Tibial nerve (tissue), 4 donors: ENCODE measurements around the gene PRRT1. TPM values are rescaled to one million over a fixed set of nuclear protein-coding genes. Genes with fewer than 3 reads are reported as not detected.

Experiments
- DNase-seq, 2 donors: peaks; one replicate each; pipeline ENCODE4 v3.0.0-alpha.2; 2019; ENCODE audit warnings: low spot score in 2 of 2
- H3K27ac ChIP-seq, 4 donors: fragments of 200-600 bp; sonication (generic) in 3 of 4; one replicate each; pipeline ENCODE4 v1.5.1; 2017 to 2019; ENCODE audit warnings: mild to moderate bottlenecking in 1 of 4
- H3K27me3 ChIP-seq, 2 donors: fragments of 200-600 bp; sonication (generic) in 1 of 2; one replicate each; pipeline versions ENCODE4 v1.5.1 to v1.6.0; 2017 to 2019
- H3K36me3 ChIP-seq, 3 donors: fragments of 200-600 bp; sonication (generic); one replicate each; pipeline ENCODE4 v1.5.1; 2018 to 2019
- H3K4me1 ChIP-seq, 4 donors: fragments of 200-600 bp; sonication (generic) in 3 of 4; one replicate each; pipeline ENCODE4 v1.5.1; 2017 to 2019
- H3K4me3 ChIP-seq, 4 donors: fragments of 200-600 bp; sonication (generic) in 3 of 4; one replicate each; pipeline ENCODE4 v1.5.1; 2017 to 2019; ENCODE audit warnings: mild to moderate bottlenecking in 1 of 4, moderate library complexity in 1 of 4
- H3K9me3 ChIP-seq, 4 donors: fragments of 200-600 bp; sonication (generic) in 3 of 4; one replicate each; pipeline ENCODE4 v1.5.1; 2017 to 2019
- EP300 ChIP-seq, 2 donors: sonication (generic); formaldehyde crosslinking; IDR thresholded peaks; one replicate each; pipeline ENCODE4 v1.6.1; 2017; ENCODE audit warnings: antibody characterized with exemption in 2 of 2, mild to moderate bottlenecking in 1 of 2
- POLR2A ChIP-seq, 2 donors: fragments of 450-650 bp; IDR thresholded peaks; one replicate each; pipeline ENCODE4 v1.6.1; 2017; ENCODE audit warnings: antibody characterized with exemption in 2 of 2, mild to moderate bottlenecking in 2 of 2, moderate library complexity in 2 of 2
- WGBS, 2 donors: methylation state at CpG; one replicate each; pipeline ENCODE4 v1.1.5; 2018; 5-methylcytosine and 5-hydroxymethylcytosine counted together
- total RNA-seq, 4 donors: library from RNA; depleted of rRNA; stranded (reverse); fragments of >200 nt; gene quantifications; one replicate each; pipeline ENCODE4 v1.1.0, GENCODE V29; 2016
- TF ChIP-seq, protein P1 (sequence below), 5 experiments: fragments of 200-600 bp in 3 of 5; fragments of 450-650 bp in 2 of 5; sonication (generic) in 3 of 5; IDR thresholded peaks; one replicate each; pipeline ENCODE4 v1.5.1; 2016 to 2019; ENCODE audit warnings: antibody characterized with exemption in 5 of 5, mild to moderate bottlenecking in 3 of 5, moderate library complexity in 2 of 5

The PRRT1 gene
- total RNA-seq, 4 donors from 2014 or later, result 0.21 to 2.7 (median 1.7) TPM

DNA sequence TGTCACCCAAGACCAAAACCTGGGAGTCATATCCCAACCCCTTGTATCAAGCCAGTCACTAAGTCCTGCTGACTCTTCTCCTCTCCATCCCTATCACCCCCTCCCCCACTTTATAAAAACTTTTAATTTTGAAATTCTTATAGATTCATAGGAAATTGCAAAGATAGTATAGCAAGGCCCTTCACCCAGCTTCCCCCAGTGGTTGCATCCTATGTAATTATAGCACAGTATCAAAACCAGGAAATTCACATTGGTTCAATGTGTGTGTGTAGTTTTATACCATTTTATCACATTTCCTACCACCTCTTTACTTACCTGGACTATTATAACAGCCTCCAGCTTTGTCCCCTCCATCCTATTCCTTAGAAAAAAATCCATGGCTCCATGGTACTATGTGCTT lies 6.3 kb upstream of the PRRT1 start:
- TF ChIP-seq, protein P1, sequence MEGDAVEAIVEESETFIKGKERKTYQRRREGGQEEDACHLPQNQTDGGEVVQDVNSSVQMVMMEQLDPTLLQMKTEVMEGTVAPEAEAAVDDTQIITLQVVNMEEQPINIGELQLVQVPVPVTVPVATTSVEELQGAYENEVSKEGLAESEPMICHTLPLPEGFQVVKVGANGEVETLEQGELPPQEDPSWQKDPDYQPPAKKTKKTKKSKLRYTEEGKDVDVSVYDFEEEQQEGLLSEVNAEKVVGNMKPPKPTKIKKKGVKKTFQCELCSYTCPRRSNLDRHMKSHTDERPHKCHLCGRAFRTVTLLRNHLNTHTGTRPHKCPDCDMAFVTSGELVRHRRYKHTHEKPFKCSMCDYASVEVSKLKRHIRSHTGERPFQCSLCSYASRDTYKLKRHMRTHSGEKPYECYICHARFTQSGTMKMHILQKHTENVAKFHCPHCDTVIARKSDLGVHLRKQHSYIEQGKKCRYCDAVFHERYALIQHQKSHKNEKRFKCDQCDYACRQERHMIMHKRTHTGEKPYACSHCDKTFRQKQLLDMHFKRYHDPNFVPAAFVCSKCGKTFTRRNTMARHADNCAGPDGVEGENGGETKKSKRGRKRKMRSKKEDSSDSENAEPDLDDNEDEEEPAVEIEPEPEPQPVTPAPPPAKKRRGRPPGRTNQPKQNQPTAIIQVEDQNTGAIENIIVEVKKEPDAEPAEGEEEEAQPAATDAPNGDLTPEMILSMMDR (IDR thresholded peaks at IDR 0.05), result no peak
- TF ChIP-seq POLR2A (IDR thresholded peaks at IDR 0.05) (no peak), EP300 (IDR thresholded peaks at IDR 0.05) (no peak)
- H3K27me3 ChIP-seq, result no peaks in the 10 kb centered on the region
- H3K4me3 ChIP-seq, result no peak overlapping the region
- no peak for DNase-seq
- no peak overlapping the region for H3K27ac ChIP-seq
- H3K36me3 ChIP-seq, result peaks cover 0 to 70% (median 0%) of the 10 kb centered on the region in 3 donors
- peaks cover 4 to 40% (median 15%) of the 10 kb centered on the region in 4 donors for H3K4me1 ChIP-seq
- H3K9me3 ChIP-seq, result no peaks in the 10 kb centered on the region

DNA sequence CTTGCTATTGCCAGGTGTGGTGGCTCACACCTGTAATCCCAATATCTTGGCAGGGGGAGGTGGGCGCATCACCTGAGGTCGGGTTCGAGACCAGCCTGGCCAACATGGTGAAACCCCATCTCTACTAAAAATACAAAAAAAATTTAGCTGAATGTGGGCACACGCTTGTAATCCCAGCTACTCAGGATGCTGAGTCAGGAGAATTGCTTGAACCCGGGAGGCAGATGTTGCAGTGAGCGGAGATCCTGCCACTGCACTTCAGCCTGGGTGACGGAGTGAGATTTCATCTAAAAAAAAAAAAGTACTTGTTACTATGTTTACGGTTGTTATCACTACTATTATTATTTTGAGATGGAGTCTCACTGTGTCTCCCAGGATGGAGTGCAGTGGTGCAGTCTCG lies 5.2 kb upstream of the PRRT1 start:
- peak overlapping the region in 1 of 4 donors; percentile 97 for H3K27ac ChIP-seq
- no peaks in the 10 kb centered on the region for H3K27me3 ChIP-seq
- no peak for DNase-seq
- TF ChIP-seq POLR2A (IDR thresholded peaks at IDR 0.05), result no peak
- TF ChIP-seq, protein P1 (IDR thresholded peaks at IDR 0.05), result no peak
- no peak for TF ChIP-seq EP300 (IDR thresholded peaks at IDR 0.05)
- no peaks in the 10 kb centered on the region for H3K9me3 ChIP-seq
- H3K36me3 ChIP-seq, result peaks cover 0 to 59% (median 0%) of the 10 kb centered on the region in 3 donors
- peaks cover 4 to 43% (median 22%) of the 10 kb centered on the region in 4 donors for H3K4me1 ChIP-seq
- H3K4me3 ChIP-seq, result no peak overlapping the region
- 87 to 88% methylated on average over 9 of the region's 9 CpGs for WGBS, 2 donors

DNA sequence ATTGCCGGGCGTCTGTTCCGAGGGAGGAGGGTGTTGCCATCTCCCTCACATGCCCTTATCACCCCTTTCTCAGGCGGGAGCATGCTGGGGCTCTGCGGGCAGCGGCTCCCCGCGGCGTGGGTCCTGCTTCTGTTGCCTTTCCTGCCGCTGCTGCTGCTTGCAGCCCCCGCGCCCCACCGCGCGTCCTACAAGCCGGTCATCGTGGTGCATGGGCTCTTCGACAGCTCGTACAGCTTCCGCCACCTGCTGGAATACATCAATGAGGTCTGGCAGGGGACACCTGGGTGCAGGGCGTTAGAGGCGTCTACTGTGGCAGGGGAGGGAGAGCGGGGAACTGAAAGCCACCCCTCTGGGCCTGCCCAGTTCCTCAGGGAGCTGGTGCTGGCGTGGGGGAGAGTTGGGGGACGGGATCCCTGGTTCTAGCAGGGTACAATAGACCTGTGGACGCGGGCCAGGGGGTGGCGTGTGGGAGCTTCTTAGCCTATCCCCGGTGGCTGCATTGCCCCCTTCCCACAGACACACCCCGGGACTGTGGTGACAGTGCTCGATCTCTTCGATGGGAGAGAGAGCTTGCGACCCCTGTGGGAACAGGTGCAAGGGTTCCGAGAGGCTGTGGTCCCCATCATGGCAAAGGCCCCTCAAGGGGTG lies 2.9 kb upstream of the PRRT1 start:
- TF ChIP-seq, protein P1 (IDR thresholded peaks at IDR 0.05), result peak; percentile 33 to 80 (median 58)
- TF ChIP-seq EP300 (IDR thresholded peaks at IDR 0.05), result no peak
- Histone ChIP-seq H3K9me3 (no peaks in the 10 kb centered on the region), H3K27me3 (no peaks in the 10 kb centered on the region), H3K4me1 (peaks cover 4 to 63% (median 27%) of the 10 kb centered on the region in 4 donors), H3K36me3 (peaks cover 0 to 37% (median 0%) of the 10 kb centered on the region in 3 donors), H3K4me3 (peak overlapping the region; percentile 50 to 80 (median 73)), H3K27ac (peak overlapping the region; percentile 87 to 97 (median 92))
- 2 to 4% methylated on average over 24 to 29 of the region's 34 CpGs for WGBS, 2 donors
- peak in 1 of 2 donors; percentile 47 for DNase-seq

DNA sequence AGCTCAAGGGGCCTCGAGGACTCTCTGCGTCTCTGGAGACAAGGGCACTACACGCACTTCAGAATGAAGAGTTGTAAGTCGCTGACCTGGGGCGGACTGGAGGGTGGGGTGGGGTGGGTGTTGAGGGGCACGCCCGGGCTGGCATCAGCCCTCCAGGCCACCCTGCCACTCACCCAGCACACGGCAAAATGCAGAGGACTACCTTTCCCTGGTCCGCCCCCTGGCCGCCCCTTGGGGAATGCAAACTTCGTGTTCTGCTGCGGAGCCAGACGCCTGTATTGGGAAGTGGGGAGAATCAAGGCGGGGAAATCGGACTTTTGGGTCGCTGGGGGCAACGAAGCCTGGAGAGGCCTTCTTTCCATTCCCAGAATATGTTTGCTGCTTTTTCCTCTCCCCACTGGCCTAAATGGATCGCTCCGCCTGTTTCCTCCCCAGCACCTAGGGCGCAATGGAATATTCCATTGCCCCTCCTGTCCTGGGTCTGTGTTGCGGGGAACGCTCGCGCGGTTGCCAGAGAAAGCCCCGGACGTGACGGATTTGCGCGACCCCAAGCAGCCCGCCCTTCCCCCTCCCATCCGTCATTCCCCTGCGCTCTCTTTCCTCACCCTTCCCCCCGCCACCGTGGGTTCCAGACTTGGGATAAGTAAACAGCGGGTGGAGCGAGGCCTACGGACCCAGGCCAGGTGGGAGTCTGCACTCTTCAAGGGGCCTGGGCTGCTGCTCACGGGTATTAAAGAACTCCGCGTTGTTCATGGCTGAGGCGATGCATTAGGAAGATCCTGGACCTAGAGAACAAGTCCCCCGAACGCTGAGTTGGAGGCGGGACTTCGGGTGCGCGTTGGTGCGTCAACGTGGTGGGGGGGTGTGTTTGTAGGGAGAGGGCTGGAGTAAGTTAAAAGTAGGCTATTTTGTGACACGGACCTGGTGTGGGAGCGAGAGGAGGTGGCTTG lies 2.1 kb upstream of the PRRT1 start, which contains the start of gene PPT2:
Gene PPT2 (plus strand): TSS at position 578 of the 950 bp plus-strand sequence. CDS start 454 bp downstream, outside the sequence.
- H3K4me1 ChIP-seq, result peaks cover 4 to 65% (median 28%) of the 10 kb centered on the region in 4 donors
- H3K36me3 ChIP-seq, result peaks cover 0 to 39% (median 0%) of the 10 kb centered on the region in 3 donors
- 1% methylated on average over 44 to 46 of the region's 52 CpGs for WGBS, 2 donors

More for the DNA sequence above, 2.1 kb upstream of the PRRT1 start, which contains the start of gene PPT2:
- Histone ChIP-seq H3K27me3 (no peaks in the 10 kb centered on the region), H3K27ac (peak within 1 kb of the TSS; percentile 87 to 97 (median 92)), H3K9me3 (no peaks in the 10 kb centered on the region), H3K4me3 (peak within 1 kb of the TSS; percentile 50 to 80 (median 73))
- peak in 1 of 2 donors; percentile 65 for TF ChIP-seq POLR2A (IDR thresholded peaks at IDR 0.05)
- TF ChIP-seq EP300 (IDR thresholded peaks at IDR 0.05), result peak; percentile 87 to 94
- TF ChIP-seq, protein P1 (IDR thresholded peaks at IDR 0.05), result peak in 4 of 5 experiments; percentile 20 to 44 (median 27)
- DNase-seq, result peak; percentile 84 to 90
